Stromal cell of bone marrow (primary cell): ENCODE results near the gene CAMK4.

Experiments
- DNase-seq: peaks from one replicate; pipeline ENCODE4 v3.0.0-alpha.2; 2012; ENCODE audit warnings: low read depth

CAMK4 gene

DNA sequence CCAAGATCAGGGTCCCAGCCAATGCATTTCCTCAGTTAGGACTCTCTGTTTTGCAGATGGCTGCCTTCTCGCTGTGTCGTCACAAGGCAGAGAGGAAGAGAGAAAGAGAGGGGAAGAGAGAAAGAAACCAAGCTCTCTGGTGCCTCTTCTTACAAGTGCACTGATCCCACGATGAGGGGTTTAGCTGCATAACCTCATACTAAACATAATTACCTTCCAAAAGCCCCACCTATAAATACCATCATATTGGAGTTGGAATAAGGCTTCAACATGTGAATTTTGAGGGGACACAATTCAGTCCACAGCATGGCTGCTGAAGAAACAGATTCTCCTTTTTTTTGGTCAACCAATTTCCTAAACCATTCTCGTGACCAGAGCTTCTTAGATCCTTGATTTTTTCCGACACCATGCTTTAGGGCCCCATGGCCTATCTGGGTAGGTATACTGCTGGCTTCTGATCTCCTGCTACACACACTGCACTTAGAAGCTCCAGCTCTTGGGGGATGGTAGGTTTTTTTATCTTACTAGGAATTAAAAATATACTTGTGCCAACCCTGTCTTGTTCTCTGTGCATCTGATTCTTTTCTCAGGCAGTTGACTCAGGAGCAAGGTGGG, 5.1 kb downstream of the CAMK4 start:
- no peak for DNase-seq

DNA sequence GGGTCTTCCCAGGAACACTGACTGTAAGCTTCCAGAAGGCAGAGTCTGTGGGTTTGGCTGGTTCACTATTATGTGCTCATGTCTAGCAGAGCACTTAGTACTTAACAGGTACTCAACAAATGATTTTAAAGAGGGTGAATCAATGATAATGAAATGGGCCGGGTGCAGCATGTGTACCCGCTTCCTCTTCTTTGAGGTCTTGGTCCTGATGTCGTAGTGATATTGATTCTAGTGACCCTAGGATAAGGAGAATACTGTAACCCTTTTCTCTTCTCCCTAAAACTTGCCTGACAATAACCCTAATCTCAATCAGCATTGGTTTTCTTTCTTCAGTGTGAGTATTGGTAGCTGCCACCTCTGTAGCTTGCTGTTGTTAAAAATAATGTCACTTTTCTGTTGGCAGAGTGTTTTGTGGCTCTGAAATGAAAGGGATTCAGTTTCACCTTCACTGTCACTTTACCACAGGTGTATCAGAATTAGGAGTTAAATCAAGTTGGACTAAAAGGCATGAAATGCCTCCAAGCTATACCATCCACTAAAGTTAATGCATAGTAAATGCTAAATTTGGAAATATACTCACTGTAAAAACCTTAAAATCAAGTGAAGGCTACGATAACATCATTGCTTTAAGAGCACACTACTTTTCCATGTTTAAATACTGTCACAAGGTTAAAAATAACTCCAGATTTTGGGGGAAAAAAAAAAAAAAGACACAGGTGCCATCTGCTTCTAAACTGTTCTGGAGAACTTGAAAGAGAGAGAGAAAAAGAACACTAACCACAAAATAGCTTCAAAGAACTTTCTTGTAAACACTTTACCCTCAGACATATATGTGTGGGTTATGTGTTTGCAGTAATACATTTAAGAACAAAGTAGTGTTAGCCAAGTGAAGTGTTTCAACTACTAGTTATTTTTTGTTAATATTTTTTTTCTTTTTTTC, 6.0 kb downstream of the CAMK4 start:
- DNase-seq: no peak

DNA sequence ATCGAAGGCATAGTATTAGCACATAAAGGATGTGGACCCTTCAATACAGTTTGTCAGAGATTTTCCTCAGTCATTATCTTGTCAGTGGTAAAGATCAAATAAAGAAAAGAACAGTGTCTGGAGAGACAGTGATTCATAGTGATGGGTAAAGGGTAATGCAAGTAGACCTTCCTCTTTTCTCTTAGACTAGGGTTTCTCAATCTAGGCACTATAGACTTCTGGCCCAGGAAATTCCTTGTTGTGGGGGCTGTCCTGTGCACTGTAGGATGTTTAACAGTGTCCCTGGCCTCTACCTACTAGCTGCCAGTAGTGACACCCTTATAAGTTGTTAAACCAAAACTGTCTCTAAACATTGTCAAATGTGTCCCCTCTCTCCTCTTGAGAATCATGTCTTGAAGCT, 6.9 kb downstream of the CAMK4 start:
- DNase-seq: no peak

DNA sequence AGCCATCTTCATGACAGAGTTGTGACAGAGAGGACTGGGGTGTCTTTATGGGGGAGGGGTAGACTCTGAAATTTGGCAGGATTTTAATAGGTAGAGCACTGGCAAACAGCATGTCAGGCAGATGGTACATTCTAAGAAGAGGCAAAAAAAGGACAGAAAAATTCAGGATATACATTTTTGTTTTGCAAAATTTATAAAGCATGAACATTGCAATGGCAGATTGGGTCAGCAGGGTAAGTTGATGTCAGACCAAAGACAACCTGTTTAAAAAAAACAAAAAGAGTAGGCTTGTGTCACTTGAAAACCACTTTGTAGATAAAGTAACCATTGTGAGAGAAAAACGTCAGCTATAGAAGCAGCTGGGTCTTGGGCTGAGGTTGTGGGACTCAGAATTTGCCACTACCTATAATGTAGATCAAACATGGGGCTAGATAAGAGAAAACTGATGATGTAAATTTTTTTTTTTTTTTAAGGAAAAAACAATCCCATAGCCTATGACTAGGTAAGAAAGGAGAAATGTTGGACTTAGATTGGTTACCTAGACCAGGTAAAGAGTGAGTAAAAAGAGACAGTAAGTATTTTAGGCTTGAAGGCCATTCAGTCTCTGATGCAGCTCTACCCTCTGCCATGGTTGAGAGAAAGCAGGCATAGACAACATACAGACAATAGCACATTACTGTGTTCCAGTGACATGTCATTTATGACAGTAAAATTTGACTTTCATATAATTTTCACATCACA, 8.3 kb downstream of the CAMK4 start:
- no peak for DNase-seq

DNA sequence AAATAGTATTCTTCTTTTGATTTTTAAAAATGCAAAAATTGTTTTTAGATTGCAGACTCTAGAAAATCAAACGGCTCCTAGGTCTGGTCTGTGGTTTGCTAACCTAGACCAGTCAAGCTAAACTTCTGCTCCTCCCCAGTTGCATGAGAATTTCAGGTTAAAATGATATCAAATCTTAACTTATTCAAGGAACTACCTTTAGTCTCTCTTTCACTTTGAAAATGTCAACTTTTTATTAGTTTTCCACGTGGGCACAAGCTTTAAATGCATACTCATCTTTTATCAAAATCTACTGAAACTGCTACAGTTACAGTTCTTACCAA, 8.8 kb downstream of the CAMK4 start:
- DNase-seq: no peak

DNA sequence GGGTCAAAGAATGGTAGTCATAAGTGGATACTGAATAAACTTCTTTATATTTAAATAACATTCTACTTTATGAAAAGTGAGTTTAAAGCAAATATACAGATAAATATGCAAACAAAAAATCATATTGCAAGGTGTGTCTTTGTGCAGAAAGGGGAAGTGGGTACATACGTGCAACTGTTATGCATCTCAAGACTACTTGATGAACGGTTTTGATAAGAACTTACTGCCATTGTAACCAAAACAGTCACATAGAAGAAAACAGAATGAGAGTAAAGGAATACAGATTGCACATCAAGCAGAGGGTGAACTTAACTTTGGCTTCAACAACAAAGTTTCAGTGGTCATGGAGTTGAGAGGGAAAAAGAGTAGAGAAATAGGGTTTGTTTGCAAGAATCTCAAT, 9.9 kb downstream of the CAMK4 start:
- no peak for DNase-seq

DNA sequence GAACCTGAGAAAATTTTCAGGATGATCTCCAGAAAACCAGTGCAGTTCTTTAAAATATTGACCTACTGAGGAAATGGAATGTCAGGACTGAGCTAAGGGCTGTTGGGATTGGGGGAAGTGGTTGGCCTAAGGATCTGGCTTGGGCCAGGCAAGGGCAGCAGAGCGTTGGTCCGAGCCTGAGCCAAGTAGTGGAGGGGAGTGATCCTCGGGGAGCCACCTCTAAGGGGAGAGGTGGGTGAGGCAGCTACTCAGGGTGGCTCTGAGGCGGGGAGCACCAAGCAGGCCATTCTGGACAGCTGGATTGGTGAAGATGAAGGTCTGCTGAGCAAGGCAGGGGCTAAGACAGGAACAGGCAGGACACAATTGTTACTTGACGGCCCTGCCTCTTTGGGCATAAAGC, 11.5 kb downstream of the CAMK4 start:
- DNase-seq: no peak

DNA sequence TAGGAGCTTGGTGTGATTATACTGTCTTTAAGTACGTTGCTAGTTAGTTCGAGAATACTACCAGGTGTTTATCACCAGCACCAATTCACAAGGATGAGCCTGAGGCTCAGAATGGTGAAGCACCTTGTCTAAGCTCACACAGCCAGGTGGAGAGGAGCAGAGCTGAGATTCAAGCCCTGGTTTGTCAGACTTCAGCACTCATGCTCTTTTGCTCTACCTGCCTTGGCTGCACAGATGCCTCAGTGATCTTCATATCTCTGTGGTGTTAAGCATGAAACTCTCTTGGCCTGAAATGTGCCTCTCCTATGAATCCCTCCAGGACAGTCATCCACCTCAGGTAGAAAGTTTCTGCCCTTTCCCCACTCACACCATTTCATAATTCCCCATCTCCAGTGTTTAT, 12.2 kb downstream of the CAMK4 start:
- DNase-seq: no peak

DNA sequence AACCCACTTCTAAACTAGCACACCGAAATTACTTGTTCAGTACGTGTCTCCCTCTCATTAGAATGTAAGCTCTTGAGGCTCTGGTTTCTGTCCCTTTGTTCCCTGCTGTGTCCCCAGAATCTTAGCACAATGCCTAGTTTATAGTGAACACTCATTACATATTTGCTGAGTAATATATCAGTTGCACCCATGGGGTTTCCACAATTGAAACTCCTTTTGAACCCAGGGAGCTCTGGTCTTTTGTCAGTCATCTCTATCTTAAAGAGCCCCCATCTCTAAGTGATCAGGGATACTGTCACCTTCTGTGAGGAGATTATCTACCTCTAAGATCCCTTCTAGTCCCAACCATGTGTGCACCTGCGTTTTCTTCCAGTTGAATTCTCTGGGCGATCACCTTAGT, 12.8 kb downstream of the CAMK4 start:
- no peak for DNase-seq

DNA sequence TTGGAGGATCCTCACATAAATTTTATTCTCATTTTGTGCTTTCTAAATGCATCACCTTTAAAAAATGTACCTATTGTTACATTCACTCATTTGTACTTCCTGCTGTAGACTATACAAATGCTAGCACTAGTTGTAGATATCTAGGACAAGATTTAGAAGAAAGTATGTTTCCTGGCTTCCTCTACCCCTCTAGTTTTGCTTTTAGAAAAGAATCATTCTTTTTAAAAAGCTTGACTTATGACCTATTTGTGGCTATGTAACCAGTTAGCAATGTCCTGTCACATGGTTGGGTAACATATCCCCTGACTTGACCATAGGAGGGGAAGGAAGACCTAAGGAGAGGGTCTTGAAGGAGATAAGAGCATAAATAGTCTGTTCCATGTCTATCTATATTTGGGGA, 13.3 kb downstream of the CAMK4 start:
- no peak for DNase-seq

DNA sequence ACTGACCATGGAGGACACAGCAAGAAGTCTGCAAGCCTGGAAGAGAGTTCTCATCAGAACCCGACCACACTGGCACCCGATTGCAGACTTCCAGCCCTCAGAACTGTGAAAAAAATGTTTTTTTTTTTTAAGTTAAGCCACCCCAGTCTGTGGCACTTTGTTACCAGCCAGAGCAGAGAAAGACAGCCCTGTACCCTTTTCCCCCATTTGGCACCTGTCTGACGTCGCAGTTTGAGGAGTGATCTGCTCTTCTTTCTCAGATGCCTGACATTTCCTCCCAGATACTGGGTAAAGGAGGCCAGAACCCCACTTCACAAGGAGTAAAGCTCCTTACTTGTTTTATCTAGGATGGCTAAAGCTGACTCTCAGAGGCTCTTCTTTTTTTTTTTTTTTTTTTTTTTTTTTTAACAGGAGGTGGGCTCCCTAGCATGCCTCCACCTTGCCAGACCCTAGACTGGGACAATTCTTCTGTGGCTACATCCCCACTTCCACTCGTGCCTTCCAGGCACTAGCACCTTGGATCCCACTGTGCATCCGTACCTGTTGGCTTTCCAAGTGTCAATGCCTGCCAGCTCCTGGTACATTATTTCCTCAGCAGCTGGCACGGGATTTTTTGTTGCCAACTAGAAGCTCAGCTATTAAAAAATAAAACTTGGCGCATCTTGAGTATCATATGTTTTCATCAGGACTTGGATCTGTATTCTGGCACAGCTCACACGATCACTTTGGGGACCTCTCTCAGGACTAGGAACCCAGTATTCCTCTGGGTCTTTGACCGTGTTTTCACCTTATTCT, 14.4 kb downstream of the CAMK4 start:
- DNase-seq: no peak

DNA sequence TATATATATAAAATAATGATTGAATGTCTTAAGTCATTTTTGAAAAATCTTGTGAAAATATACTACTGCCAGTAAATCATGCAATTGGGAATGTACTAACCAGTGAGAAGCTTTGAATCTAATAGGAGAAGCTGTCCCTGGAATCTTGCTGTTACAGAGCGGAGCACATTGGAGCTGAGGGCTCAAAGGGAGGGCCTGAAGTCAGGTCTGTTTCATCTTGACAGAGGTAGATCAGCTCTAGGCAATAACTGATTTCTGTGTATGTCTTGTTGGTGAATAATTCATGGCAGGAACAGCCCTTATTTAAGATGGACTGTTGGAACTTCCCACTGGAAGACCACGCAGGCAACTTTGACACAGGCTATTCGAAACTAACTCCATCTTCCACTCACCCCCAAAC, 17.5 kb downstream of the CAMK4 start:
- DNase-seq: no peak

DNA sequence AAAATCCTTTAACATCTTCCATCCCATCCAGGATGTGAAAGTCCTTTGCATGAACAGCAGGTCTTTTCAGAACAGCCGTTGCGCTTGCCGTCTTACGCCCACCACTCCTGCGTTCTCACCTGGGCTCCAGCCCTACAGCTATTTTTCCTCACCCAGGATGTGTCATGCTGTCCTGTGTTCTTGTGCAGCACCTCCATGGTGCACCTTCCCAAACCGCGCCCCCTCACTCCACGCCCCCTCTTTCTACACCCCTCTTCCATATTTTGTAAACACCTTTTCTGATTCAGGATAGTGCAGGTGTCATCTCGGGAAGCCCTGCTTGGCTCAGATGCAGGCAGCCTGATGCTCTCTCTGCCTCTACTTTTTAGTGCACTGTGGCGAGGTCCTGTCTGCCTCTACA, 18.4 kb downstream of the CAMK4 start:
- DNase-seq: no peak

DNA sequence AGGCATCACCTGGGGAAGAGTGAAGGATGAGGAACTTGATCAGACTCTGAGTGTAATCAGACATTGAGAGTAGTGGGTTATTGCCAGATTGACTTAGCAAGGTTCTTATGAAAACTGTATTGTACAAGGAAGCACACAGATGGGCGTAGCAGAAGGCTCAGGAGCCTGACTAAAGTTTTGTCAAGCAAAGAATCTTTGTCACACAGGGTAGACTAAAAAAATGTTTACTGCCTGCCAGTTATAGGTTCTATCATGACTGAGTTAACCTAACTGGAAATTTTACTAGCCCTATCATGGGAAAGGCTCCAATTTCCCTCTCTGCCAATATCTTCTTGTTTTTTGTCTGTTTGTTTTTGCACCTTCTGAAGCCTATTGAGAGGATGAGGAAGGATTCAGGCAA, 19.1 kb downstream of the CAMK4 start:
- DNase-seq: no peak

DNA sequence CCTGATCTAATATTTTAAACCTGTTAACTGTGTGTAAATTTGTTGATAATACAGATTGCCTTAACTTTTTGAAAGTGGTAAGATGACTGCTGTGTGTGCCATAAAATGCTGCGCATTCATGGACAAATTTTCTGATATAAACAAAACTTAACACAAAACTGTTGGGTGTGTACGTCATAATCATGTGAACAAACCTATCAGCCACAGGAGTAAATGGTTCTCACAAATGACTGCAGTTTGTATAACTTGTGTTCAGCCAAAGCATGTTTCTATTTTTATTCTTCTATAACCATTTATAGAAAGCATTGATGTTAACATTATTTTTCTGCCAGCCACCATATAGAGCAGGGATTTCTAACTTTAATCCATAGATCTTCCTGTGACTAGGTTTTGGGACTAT, 21.5 kb downstream of the CAMK4 start:
- DNase-seq: no peak

DNA sequence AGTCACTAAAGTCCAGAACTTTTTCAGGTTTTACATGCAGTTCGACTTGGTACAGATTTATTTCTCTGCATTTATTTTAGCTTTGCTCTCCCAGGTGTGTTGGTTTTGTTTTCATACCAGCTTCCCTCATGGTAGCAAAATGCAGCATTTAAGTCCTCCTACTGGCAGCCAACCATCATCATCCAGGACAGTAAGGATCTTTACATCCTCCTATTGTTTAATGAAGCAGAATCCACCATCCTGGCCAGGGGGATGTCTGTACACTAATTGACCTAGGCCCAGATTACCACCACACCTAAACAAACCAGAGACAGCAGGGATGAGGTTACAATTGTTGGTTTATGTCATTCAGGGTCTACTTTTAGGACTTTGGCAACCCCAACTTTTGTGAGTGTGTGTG, 22.3 kb downstream of the CAMK4 start:
- no peak for DNase-seq

DNA sequence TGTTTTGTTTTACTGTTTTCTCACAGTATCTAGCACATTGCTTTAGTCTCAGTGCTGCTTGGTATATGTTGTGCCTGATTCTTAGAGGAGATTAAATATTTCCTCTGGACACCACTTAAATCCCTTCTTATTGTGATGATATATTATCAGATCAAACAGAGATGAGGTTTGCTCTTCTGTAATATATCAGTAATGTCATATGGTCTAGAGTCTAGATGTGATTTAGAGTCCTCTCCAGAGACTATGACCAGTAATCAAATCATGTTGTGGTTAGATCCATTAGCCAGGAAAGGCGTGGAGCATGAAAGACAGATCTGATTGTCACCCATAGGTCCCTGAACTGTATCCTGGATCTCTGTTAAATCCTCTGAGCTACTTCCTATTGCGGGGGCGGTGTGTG, 24.4 kb downstream of the CAMK4 start:
- DNase-seq: no peak

DNA sequence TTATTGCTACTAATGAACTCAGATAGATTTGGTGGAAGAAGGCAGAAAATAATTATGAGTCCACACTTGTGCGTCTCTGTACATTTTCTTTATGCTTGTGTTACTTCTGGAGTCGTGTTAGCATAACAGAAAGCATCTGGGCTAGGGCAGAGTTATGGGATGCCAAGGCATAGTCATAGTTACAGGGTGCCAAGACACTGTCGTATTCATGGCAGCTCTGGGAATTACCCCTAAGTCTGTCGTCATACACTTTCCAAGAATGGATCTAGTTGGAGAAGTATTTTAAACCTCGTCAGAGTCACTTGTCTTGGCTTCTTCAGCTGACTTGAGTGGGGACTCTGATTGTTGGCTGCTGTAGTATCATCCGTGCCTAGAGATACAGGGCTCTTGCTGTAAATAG, 27.7 kb downstream of the CAMK4 start:
- no peak for DNase-seq

DNA sequence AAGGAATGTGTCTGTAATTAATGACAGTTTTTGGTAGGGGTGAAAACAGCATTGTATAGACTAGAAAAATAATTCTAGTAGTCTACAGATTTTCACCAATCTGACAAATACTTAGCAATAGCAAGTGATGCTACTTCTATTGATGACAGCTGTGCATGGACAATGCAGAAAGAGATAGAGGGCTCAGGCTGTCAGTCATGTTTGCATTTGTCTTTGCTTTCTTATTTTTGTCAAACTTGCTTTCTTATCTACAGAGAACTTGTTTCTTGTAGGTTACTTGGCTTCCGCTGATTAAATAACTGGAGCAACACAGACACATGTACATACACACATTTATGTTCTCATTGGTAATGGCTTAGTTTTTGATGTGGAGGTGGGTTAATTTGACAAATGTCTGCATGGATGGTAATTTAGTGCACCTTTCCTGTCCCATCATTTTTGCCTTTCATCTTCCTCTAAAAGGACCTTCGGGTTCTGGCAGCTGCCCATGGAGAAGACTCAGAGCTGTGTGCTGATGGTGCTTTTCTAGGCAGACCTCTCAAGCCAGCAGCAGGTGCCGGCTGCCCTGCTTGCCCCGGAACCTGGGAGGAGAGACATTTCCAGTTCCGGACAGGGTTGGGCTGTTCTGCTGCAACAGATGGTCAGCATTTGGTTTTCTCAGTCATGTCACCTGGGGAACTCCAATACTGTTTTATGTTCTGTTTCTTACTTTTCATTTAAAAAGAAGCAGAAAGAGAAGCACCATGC, 28.8 kb downstream of the CAMK4 start:
- no peak for DNase-seq

DNA sequence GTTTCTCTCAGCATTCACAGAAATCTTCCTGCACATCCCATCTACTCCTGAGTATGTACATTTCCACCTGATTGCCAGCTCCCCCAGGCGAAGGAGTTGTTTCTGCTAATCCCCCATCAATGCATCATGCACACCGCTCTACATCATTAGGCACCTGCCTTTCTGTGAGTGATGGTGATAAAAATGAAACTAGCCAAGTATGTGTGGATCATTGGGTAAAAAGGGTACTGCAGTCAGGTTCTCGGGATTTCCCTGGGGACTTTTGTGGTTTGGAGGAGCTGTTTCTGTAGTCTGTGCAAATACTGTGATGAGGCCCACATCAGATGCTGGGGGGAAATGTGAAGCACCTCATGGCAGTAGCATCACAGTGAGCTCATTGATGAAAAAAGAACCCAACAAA, 30.4 kb downstream of the CAMK4 start:
- DNase-seq: no peak

DNA sequence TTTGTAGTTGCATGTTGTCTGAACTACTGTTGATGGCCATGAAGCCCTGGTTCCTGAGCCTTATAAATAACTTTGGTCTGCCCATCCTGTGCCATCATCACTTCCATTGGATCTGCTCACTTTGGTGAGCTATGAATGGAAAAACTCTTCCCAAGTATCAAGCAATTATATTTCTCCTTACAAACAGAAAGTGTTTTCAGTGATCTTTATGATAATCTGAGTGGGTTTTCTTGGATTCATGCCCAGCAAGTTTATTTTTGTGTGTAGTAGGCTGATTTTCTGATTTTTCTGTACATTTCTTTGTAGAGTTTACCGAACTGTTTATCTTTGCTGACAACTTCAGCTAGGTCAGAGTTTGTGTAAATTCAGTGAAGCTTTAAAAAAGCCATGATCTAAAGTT, 31.0 kb downstream of the CAMK4 start:
- DNase-seq: no peak

DNA sequence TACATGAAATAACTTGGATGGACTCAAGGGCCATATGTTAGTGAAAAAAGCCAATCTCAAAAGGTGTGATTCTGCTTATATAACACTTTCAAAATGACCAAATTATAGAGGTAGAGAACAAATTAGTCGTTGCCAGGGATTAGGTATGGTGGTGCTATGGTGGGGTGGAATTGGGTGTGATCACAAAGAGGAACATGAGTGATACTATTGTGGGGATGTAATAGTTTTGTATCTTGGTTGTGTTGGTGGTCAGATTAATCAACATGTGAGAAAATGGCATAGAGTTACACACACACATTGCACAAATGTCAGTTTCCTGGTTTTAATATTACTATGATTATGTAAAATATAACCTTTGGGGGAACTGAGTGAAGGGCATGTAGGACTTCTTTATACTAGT, 31.9 kb downstream of the CAMK4 start:
- DNase-seq: no peak
